Lower lobe of right lung (tissue), 2 donors: Measurements from ENCODE around the gene UBE2J2. TPM values are rescaled to one million over a fixed set of nuclear protein-coding genes. Genes with fewer than 3 reads are reported as not detected.
A peak's percentile ranks its signal among the peaks of the same experiment; 100 is the strongest.

Experiments used
- ATAC-seq, 2 donors: fragments of 200-7000 bp; cut with Tn5 transposase; one replicate each; pipeline ENCODE4 v1.9.1; 2020 to 2022; ENCODE audit warnings: mild to moderate bottlenecking in 2 of 2, moderate library complexity in 2 of 2
- DNase-seq: peaks from one replicate; pipeline ENCODE4 v3.0.0-alpha.2; 2020
- H3K27ac ChIP-seq: fragments of 200-600 bp; one replicate; pipeline ENCODE4 v1.8.0; 2022
- H3K27me3 ChIP-seq: fragments of 200-600 bp; one replicate; pipeline ENCODE4 v1.8.0; 2022; ENCODE audit warnings: low read depth
- H3K36me3 ChIP-seq: fragments of 200-600 bp; one replicate; pipeline ENCODE4 v1.8.0; 2022; ENCODE audit warnings: mild to moderate bottlenecking
- H3K4me1 ChIP-seq: fragments of 200-600 bp; one replicate; pipeline ENCODE4 v1.8.0; 2022
- H3K4me3 ChIP-seq: fragments of 200-600 bp; one replicate; pipeline ENCODE4 v1.8.0; 2022; ENCODE audit warnings: mild to moderate bottlenecking
- H3K9me3 ChIP-seq: fragments of 200-600 bp; one replicate; pipeline ENCODE4 v1.8.0; 2022
- CTCF ChIP-seq: fragments of 200-600 bp; IDR thresholded peaks from one replicate; pipeline ENCODE4 v1.8.0; 2022; ENCODE audit warnings: antibody characterized with exemption, mild to moderate bottlenecking
- intact Hi-C: fragments of 100-400 bp; cut with DNase I; formaldehyde crosslinking; loops from one replicate; pipeline ENCODE4 v1.11.0; 2022
- total RNA-seq: library from RNA; stranded (reverse); fragmentation: NEBNext Ultra II Directional; extraction: Animal tissue kit (Norgen Biotek cat#: 25700); gene quantifications from one replicate; pipeline ENCODE4 v1.2.1, GENCODE V29; 2021
- donor health status: DM: no; HTN: yes; CAD: no; lungs with severe emphysema.

UBE2J2 gene
- total RNA-seq, 1 donor from 2014 or later: 49.9 TPM

GRCh38 chr1:1246577-1247340 lies 26.9 kb downstream of the UBE2J2 start, which contains the start of gene C1QTNF12:
C1QTNF12 (minus strand) TSS chr1:1246722; CDS start chr1:1246690, 32 bp downstream.
- H3K27ac ChIP-seq: no peak within 1 kb of the TSS
- H3K4me1 ChIP-seq: no peaks in the 10 kb centered on the region
- H3K27me3 ChIP-seq: peaks cover 42% of the 10 kb centered on the region
- ATAC-seq (peak in 1 of 2 donors; percentile 18), DNase-seq (no peak)
- H3K36me3 ChIP-seq: no peaks in the 10 kb centered on the region
- H3K9me3 ChIP-seq: no peaks in the 10 kb centered on the region
- intact Hi-C loops: no loop called here
- no peak for TF ChIP-seq CTCF
- no peak within 1 kb of the TSS for H3K4me3 ChIP-seq

- Histone ChIP-seq H3K9me3 (no peaks in the 10 kb centered on the region), H3K4me3 (no peak overlapping the region), H3K4me1 (no peaks in the 10 kb centered on the region), H3K27me3 (peaks cover 47% of the 10 kb centered on the region), H3K36me3 (no peaks in the 10 kb centered on the region), H3K27ac (no peak overlapping the region)
- TF ChIP-seq CTCF: no peak
- intact Hi-C loops: no loop called here
- DNase-seq (no peak), ATAC-seq (no peak)
Measured at GRCh38 chr1:1245817-1246576, 27.7 kb downstream of the UBE2J2 start.

GRCh38 chr1:1245178-1245816 lies 28.4 kb downstream of the UBE2J2 start:
- Histone ChIP-seq H3K27ac (no peak overlapping the region), H3K4me3 (no peak overlapping the region), H3K4me1 (no peaks in the 10 kb centered on the region), H3K27me3 (peaks cover 47% of the 10 kb centered on the region), H3K36me3 (no peaks in the 10 kb centered on the region), H3K9me3 (no peaks in the 10 kb centered on the region)
- no peak for TF ChIP-seq CTCF
- intact Hi-C loops: no loop called here
- ATAC-seq (no peak), DNase-seq (no peak)

GRCh38 chr1:1244192-1244811 lies 29.4 kb downstream of the UBE2J2 start:
- no peak overlapping the region for H3K27ac ChIP-seq
- H3K9me3 ChIP-seq: no peaks in the 10 kb centered on the region
- TF ChIP-seq CTCF: no peak
- ATAC-seq (no peak), DNase-seq (no peak)
- no peaks in the 10 kb centered on the region for H3K36me3 ChIP-seq
- no peak overlapping the region for H3K4me3 ChIP-seq
- no peaks in the 10 kb centered on the region for H3K4me1 ChIP-seq
- intact Hi-C loops: no loop called here
- peaks cover 51% of the 10 kb centered on the region for H3K27me3 ChIP-seq

GRCh38 chr1:1243807-1244191 lies 29.9 kb downstream of the UBE2J2 start:
- Histone ChIP-seq H3K4me1 (no peaks in the 10 kb centered on the region), H3K27ac (no peak overlapping the region), H3K27me3 (peaks cover 56% of the 10 kb centered on the region), H3K36me3 (no peaks in the 10 kb centered on the region), H3K9me3 (no peaks in the 10 kb centered on the region), H3K4me3 (no peak overlapping the region)
- intact Hi-C loops: no loop called here
- DNase-seq: no peak
- no peak for ATAC-seq
- TF ChIP-seq CTCF: no peak
